Astrocyte of the hippocampus (primary cell): Measurements from ENCODE around the gene DEDD.

Experiments
- DNase-seq: peaks from one replicate; pipeline ENCODE4 v3.0.0; 2011; ENCODE audit warnings: low read depth, low spot score

DEDD gene

DNA sequence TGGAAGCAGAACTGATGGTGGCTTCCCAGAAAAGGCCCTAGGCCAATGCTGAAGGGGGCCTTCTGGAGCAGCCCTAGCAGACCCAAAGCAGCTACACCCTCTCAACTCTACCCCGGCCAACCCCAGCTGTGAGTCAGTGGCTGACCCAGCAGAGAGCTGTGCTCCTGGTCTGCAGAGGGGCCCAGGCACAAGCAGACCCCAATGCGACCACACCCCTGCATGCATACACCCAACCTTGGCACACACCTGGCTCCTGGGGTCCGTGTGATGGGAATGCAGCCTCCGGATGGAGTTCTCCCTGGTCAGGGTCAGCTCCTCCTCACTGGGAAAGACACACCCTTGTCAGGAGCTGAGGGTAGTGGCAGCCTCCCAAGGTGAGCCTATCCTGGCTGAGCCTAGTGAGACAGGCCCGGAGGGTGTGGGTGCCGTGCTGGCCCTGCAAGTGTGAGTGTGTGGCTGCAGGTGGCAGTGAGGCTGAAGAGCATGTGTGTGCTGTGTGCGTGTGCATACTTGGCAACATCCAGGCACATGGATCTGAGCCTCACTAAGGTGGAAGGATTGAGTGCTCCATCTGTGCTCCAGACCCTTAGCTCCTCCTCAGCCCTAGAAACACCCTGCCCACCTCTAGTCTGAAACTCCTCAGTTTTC is 58.9 kb downstream of the DEDD start:
- no peak for DNase-seq

DNA sequence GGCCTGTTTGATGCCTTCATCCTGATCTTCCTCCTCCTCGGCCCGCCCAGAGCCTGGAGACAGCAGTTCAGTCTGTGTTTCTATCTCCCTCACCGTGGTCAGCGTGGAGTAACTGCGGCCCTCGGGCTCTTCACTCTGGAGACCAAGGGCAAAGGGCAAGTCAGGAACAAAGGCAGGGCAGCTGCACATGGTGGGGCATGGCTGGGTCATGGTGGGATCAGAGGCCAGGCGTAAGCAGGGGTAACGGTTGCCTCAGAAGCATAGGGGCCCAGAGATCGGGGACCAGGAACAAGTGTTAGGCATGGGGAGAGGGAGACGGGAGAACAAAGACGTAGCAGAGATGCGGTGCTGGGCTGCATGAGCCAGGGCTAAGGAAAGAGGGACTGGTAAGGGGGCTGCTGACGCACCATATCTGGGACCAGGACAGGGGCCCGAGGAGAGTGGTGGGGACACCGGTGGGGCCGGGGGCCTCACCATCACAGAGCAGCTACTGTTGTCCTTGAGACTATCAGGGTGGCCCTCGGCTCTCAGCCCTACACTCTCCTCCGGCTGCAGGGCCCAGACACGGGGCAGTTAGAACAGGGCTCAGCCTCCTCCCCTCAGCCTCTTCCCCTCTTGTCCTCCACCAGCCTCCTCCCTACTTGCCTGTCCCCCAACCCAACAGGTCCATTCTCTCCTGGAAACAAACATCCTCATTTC is 59.6 kb downstream of the DEDD start:
- DNase-seq: no peak

GRCh38 chr1:161071886-161072371 is 60.5 kb downstream of the DEDD start:
- peak; percentile 36 for DNase-seq
